Spinal cord (tissue), 10 donors: ENCODE measurements around the gene SDC4. TPM values are rescaled to one million over a fixed set of nuclear protein-coding genes. Genes with fewer than 3 reads are reported as not detected.

ENCODE experiments used
- DNase-seq, 6 donors: peaks; one replicate each; pipeline versions ENCODE4 v3.0.0 to v3.0.0-alpha.2; 2013 to 2015; ENCODE audit warnings: low spot score in 6 of 6, low read depth in 4 of 6
- H3K27ac ChIP-seq: one replicate; pipeline ENCODE4 v1.5.1; 2013; ENCODE audit warnings: low read depth, low read length, control low read depth
- H3K27me3 ChIP-seq: one replicate; pipeline ENCODE4 v1.6.1; 2013; ENCODE audit warnings: low read length; ENCODE audit not compliant: control insufficient read depth, insufficient read depth
- H3K36me3 ChIP-seq: one replicate; pipeline ENCODE4 v1.6.1; 2013; ENCODE audit warnings: low read length; ENCODE audit not compliant: control insufficient read depth, insufficient read depth
- H3K4me1 ChIP-seq: one replicate; pipeline ENCODE4 v1.6.1; 2013; ENCODE audit warnings: low read length; ENCODE audit not compliant: control insufficient read depth, insufficient read depth
- H3K4me3 ChIP-seq: one replicate; pipeline ENCODE4 v1.5.1; 2013; ENCODE audit warnings: low read depth, low read length, control low read depth
- H3K9me3 ChIP-seq: one replicate; pipeline ENCODE4 v1.6.1; 2013; ENCODE audit warnings: low read length; ENCODE audit not compliant: control insufficient read depth, insufficient read depth
- WGBS: methylation state at CpG from one replicate; pipeline ENCODE4 v1.1.5; 2013; ENCODE audit warnings: missing lambda C conversion rate; ENCODE audit not compliant: insufficient coverage; 5-methylcytosine and 5-hydroxymethylcytosine counted together
- polyA plus RNA-seq, 2 donors: library from polyadenylated mRNA; unstranded; fragments of 120-200 nt; gene quantifications; one replicate each; pipeline ENCODE4 v1.2.1, GENCODE V29; 2013; ENCODE audit not compliant: insufficient read length in 2 of 2
- total RNA-seq, 2 donors: library from RNA; depleted of rRNA in 1 of 2; stranded (reverse); fragments of 120-200 nt in 1 of 2; fragments of >200 nt in 1 of 2; gene quantifications; one replicate each; pipeline versions ENCODE4 v1.2.3 to v1.2.4, GENCODE V29; 2013 to 2014
- donor health status: healthy.

Gene SDC4
- total and polyA plus RNA-seq, 4 donors = 5.6 to 25.5 (median 11.7) TPM

- H3K36me3 ChIP-seq = peaks cover 32% of the 10 kb centered on the region
- H3K9me3 ChIP-seq = no peaks in the 10 kb centered on the region
- no peaks in the 10 kb centered on the region for H3K27me3 ChIP-seq
- H3K4me1 ChIP-seq = peaks cover 14% of the 10 kb centered on the region
- no peak for DNase-seq
- no CpG with 5 or more reads among the region's 1 CpG for WGBS
- H3K4me3 ChIP-seq = no peak overlapping the region
- no peak overlapping the region for H3K27ac ChIP-seq
Measured at GRCh38 chr20:45366192-45366591, 18.0 kb upstream of the SDC4 start.

GRCh38 chr20:45365444-45365970 is 17.3 kb upstream of the SDC4 start:
- peaks cover 14% of the 10 kb centered on the region for H3K4me1 ChIP-seq
- no peak for DNase-seq
- H3K4me3 ChIP-seq = no peak overlapping the region
- no peaks in the 10 kb centered on the region for H3K9me3 ChIP-seq
- WGBS = 95% methylated on average over 3 of the region's 5 CpGs
- H3K27ac ChIP-seq = no peak overlapping the region
- H3K27me3 ChIP-seq = no peaks in the 10 kb centered on the region
- peaks cover 30% of the 10 kb centered on the region for H3K36me3 ChIP-seq

- peaks cover 23% of the 10 kb centered on the region for H3K36me3 ChIP-seq
- peaks cover 14% of the 10 kb centered on the region for H3K4me1 ChIP-seq
- no peaks in the 10 kb centered on the region for H3K27me3 ChIP-seq
- H3K27ac ChIP-seq = peak overlapping the region; percentile 96
- H3K9me3 ChIP-seq = no peaks in the 10 kb centered on the region
- no peak for DNase-seq
- WGBS = 21% methylated on average over 17 of the region's 23 CpGs
- H3K4me3 ChIP-seq = peak overlapping the region; percentile 90
Measured at GRCh38 chr20:45363611-45364492, 15.6 kb upstream of the SDC4 start.

- WGBS = under 1% methylated on average over 55 of the region's 55 CpGs
- Histone ChIP-seq H3K27ac (peak within 1 kb of the TSS; percentile 96), H3K36me3 (peaks cover 22% of the 10 kb centered on the region), H3K4me3 (peak within 1 kb of the TSS; percentile 90), H3K4me1 (peaks cover 14% of the 10 kb centered on the region), H3K9me3 (no peaks in the 10 kb centered on the region), H3K27me3 (no peaks in the 10 kb centered on the region)
- DNase-seq = peak; percentile 95 to 100 (median 98)
Measured at GRCh38 chr20:45362804-45363610, 14.8 kb upstream of the SDC4 start, which contains the start of gene SYS1. TSS of gene SYS1 (plus strand) at chr20:45363156. CDS start at chr20:45363532, 376 bp downstream.

- no peak overlapping the region for H3K4me3 ChIP-seq
- H3K4me1 ChIP-seq = peaks cover 14% of the 10 kb centered on the region
- WGBS = 100% methylated on average over 1 of the region's 6 CpGs
- peaks cover 12% of the 10 kb centered on the region for H3K36me3 ChIP-seq
- no peak overlapping the region for H3K27ac ChIP-seq
- no peak for DNase-seq
- no peaks in the 10 kb centered on the region for H3K9me3 ChIP-seq
- no peaks in the 10 kb centered on the region for H3K27me3 ChIP-seq
Measured at GRCh38 chr20:45361793-45362192, 13.6 kb upstream of the SDC4 start.

GRCh38 chr20:45359406-45360148 is 11.4 kb upstream of the SDC4 start:
- no peaks in the 10 kb centered on the region for H3K36me3 ChIP-seq
- H3K4me1 ChIP-seq = peaks cover 14% of the 10 kb centered on the region
- WGBS = 87% methylated on average over 9 of the region's 9 CpGs
- no peak overlapping the region for H3K4me3 ChIP-seq
- no peak for DNase-seq
- H3K27ac ChIP-seq = no peak overlapping the region
- no peaks in the 10 kb centered on the region for H3K27me3 ChIP-seq
- no peaks in the 10 kb centered on the region for H3K9me3 ChIP-seq

- Histone ChIP-seq H3K4me3 (no peak overlapping the region), H3K27me3 (no peaks in the 10 kb centered on the region), H3K4me1 (peaks cover 11% of the 10 kb centered on the region), H3K27ac (no peak overlapping the region), H3K36me3 (no peaks in the 10 kb centered on the region), H3K9me3 (no peaks in the 10 kb centered on the region)
- DNase-seq = no peak
- WGBS = 86% methylated on average over 2 of the region's 7 CpGs
Measured at GRCh38 chr20:45359069-45359405, 10.8 kb upstream of the SDC4 start.

GRCh38 chr20:45358282-45359068 is 10.3 kb upstream of the SDC4 start:
- no peaks in the 10 kb centered on the region for H3K27me3 ChIP-seq
- no peaks in the 10 kb centered on the region for H3K9me3 ChIP-seq
- no peaks in the 10 kb centered on the region for H3K36me3 ChIP-seq
- peaks cover 6% of the 10 kb centered on the region for H3K4me1 ChIP-seq
- no peak overlapping the region for H3K27ac ChIP-seq
- no peak overlapping the region for H3K4me3 ChIP-seq
- 47% methylated on average over 8 of the region's 10 CpGs for WGBS
- DNase-seq = no peak
